Measurements from ENCODE around the gene IL15RA.

DNA sequence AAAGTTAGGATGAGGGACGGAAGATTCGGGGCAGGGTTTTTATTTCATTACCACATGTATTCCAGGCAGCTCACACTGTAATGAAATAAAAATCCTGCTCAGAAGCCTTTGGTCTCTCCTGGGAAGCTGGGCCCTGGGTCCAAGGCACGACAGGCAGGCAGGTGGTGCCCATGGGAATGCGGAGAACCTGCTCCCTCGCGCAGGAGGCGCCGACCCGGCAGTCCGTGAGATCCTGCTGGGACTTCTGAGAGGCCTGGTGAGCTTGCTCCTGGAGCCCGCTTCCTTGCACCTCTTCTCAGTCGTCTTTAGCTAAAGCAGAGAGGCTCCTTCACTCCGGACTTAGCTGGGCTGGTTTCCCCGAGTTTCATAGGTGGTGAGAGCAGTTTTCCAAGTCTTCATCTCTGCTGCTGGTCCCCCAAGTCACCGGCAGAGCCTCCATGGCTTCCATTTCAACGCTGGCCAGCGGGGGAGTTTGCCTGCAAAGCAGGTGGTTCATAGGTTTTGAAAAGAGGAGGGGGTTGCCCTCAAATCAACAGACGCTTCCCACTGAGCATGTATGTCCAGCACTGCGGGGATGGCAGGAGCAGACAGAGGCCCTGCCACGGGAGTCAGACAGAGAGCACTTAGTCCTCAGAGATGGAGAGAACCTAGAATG, 24.5 kb downstream of the IL15RA start:
- TF ChIP-seq EZH2 (IDR thresholded peaks at IDR 0.05; ENCODE audit: insufficient read depth, poor library complexity, severe bottlenecking) (no peak), EZH2phosphoT487 (IDR thresholded peaks at IDR 0.05; ENCODE audit: insufficient read depth, low read depth) (no peak)
